GM21447 (cell line): ENCODE results near the gene MED9.
"Not testable (repeated sequence)": the region's sequence is repeated elsewhere in the genome, so short reads cannot be mapped to it uniquely, and the experiment has no call there.

ENCODE experiments used
- ATAC-seq: cut with Tn5 transposase; IDR thresholded peaks from one replicate; pipeline ENCODE4 v1.9.1; 2021; ENCODE audit not compliant: unreplicated experiment

Gene MED9

GRCh38 chr17:17454700-17455099 lies 22.1 kb upstream of the MED9 start:
- not testable (repeated sequence) for ATAC-seq

GRCh38 chr17:17455173-17455572 lies 21.6 kb upstream of the MED9 start:
- ATAC-seq: no peak

GRCh38 chr17:17456251-17456650 lies 20.5 kb upstream of the MED9 start:
- no peak for ATAC-seq

GRCh38 chr17:17457680-17458079 lies 19.1 kb upstream of the MED9 start:
- ATAC-seq: no peak

GRCh38 chr17:17460038-17460437 lies 16.8 kb upstream of the MED9 start:
- no peak for ATAC-seq

- ATAC-seq: no peak
Observed at GRCh38 chr17:17462048-17462824, 14.6 kb upstream of the MED9 start.

- no peak for ATAC-seq
Observed at GRCh38 chr17:17463821-17464220, 13.0 kb upstream of the MED9 start.

GRCh38 chr17:17465878-17466277 lies 10.9 kb upstream of the MED9 start:
- not testable (repeated sequence) for ATAC-seq

- ATAC-seq: no peak
Observed at GRCh38 chr17:17466511-17466910, 10.3 kb upstream of the MED9 start.

GRCh38 chr17:17467016-17467415 lies 9.8 kb upstream of the MED9 start:
- no peak for ATAC-seq

- no peak for ATAC-seq
Observed at GRCh38 chr17:17467720-17468119, 9.1 kb upstream of the MED9 start.

GRCh38 chr17:17468217-17469010 lies 8.4 kb upstream of the MED9 start:
- no peak for ATAC-seq

GRCh38 chr17:17469358-17469757 lies 7.4 kb upstream of the MED9 start:
- no peak for ATAC-seq

GRCh38 chr17:17469996-17470395 lies 6.8 kb upstream of the MED9 start:
- no peak for ATAC-seq

GRCh38 chr17:17472333-17472920 lies 4.4 kb upstream of the MED9 start:
- no peak for ATAC-seq

- no peak for ATAC-seq
Observed at GRCh38 chr17:17474341-17474740, 2.5 kb upstream of the MED9 start.

GRCh38 chr17:17479209-17479608 lies 2.4 kb downstream of the MED9 start:
- no peak for ATAC-seq

- ATAC-seq: no peak
Observed at GRCh38 chr17:17480593-17481148, 3.9 kb downstream of the MED9 start.

- no peak for ATAC-seq
Observed at GRCh38 chr17:17481860-17482259, 5.1 kb downstream of the MED9 start.

GRCh38 chr17:17484451-17484899 lies 7.7 kb downstream of the MED9 start:
- ATAC-seq: no peak

GRCh38 chr17:17485420-17485819 lies 8.6 kb downstream of the MED9 start:
- no peak for ATAC-seq

- ATAC-seq: not testable (repeated sequence)
Observed at GRCh38 chr17:17486416-17486815, 9.6 kb downstream of the MED9 start.
